Kidney capillary endothelial cell (primary cell): Measurements from ENCODE around the gene TIE1.

Experiments used
- DNase-seq: peaks from one replicate; pipeline ENCODE4 v3.0.0-alpha.2; 2018; ENCODE audit warnings: low spot score

Gene TIE1

DNA sequence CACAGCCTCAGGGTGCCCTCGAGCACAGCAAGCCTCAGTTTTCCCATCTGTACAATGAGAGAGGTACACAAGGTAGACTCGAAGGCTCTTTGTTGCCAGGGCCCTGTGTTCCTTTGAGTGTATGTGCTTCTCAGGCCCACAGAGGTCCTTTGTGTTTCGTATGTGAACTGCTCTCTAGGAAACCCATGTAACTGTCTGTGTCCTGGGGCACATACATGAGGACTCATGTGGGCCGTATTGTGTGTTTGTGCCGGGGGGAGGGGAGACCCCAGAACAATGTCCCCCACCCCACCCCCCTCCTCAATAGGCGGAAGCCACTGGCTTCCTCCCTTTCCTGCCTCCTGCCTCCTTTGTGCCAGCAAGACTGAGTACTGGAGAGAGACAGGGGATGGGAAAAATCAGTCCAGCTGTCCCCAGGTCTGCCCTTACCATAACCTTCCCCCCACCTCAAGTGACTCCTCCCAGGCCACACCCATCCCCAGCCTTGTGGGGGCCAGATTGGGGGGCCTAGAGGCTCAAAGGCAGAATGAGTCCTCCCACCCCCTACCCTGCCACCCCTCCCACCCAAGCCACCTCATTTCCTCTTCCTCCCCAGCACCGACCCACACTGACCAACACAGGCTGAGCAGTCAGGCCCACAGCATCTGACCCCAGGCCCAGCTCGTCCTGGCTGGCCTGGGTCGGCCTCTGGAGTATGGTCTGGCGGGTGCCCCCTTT, at the start of gene TIE1:
TSS of gene TIE1 (plus strand) at position 605 of the 717 bp plus-strand sequence. CDS start at position 695, 90 bp downstream.
- peak; percentile 86 for DNase-seq

DNA sequence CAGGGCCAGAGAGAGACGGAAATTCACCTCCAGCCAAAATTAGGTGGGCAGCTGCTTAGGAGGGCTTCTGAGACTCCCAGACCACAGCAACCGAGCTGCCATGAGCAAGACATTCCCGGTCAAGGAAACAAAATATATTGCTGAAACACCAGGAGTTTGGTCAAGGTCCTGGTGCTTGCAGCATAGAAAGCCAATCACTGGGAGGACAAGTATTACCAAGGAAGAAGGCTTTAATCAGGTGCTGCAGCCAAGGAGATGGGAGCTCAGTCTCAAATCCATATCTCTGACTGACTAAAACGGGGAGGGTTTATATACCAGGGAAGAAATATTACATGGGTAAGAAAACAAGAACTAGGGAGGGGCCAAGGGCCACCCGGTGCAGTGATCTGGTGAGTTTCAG, 49.8 kb upstream of the TIE1 start:
- no peak for DNase-seq

DNA sequence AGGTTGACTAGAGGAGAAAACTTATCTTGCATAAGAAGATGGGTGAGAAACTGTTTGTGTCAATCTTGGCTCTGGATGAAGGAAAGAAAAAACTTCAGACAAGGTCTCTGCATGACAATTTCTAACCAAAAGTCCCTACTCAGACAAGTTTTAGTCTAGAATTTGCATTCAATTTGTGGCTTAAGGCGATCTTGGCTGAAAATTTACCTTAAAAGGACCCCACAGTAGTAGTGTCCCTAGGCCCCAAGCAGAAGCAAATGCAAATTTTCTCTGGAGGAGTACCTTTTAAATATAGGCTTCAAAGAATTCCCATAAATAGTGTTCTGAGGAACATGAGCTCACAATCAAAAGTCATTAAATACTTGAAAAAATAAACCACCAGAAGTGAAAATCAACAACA, 48.6 kb upstream of the TIE1 start:
- no peak for DNase-seq

DNA sequence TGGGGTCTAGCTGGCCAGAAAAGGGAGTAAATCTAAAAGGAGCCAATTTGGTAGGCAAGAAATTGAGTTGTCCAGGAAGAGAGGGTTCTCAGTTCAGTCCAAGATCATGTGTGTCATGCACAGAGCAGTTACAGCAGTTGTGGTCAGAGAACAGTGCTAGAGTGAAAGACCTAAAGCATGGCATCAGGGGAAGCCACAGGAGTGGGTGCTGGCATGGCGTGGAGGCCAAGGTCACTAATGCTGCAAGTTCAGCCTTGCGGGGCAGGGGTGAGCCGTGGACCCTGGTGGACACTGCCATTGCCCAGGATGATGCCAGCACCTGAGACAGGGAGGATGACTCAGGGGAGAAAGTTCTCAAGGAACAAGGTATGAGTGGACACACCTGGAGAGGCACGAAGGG, 47.6 kb upstream of the TIE1 start:
- no peak for DNase-seq

DNA sequence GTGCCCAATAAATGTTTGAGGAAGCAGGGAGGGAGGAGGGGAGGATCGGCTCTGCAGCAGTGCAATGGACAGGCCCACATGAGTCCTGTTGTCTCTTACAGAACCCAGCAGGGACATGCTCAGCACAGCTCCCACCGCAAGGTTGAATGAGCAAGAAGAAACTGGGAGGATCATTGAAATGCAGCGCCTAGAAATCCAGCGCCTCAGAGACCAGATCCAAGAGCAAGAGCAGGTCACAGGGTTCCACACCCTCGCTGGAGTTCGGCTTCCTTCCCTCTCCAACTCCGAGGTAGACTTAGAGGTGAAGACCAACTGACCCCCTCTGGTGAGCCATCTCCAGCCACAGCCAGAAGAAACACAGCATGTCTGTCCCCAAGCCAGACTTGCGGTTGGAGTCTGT, 46.9 kb upstream of the TIE1 start:
- DNase-seq, result no peak

DNA sequence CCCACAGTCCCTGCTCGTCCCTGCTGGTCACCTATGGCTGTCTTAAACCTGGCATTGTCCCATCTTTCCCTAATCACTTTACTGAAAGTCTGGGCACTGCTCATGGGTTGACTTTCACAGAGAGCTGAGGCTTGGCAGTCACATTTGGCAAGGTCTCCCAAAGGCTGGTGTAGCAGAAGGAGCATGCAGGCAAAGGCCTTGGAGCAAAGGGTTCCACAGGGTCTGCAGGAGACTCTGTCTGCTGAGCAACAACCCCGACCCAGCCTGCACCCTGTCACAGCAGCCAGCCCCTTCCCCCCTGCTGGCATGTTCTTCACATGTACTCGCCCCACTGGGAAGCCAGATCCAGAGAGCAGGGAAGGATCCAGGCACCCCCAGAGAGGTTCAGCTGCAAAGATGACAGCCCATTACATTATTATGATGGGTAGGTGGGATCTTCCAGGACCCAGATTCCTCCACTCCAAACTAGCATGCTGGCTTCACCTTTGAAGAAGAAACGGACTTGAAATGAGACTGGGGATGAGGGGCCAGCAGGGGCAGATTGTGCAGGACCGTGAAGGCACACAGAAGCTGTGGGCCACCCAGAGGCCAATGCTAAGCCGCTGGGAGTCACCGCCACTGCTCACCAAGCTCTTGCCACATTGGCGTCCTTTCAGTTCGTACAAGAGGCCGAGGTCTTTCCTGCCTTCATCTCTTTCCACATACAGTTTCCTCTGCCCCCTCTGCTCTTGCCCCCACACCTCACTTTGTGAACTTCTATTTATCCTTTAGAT, 45.2 kb upstream of the TIE1 start:
- no peak for DNase-seq

DNA sequence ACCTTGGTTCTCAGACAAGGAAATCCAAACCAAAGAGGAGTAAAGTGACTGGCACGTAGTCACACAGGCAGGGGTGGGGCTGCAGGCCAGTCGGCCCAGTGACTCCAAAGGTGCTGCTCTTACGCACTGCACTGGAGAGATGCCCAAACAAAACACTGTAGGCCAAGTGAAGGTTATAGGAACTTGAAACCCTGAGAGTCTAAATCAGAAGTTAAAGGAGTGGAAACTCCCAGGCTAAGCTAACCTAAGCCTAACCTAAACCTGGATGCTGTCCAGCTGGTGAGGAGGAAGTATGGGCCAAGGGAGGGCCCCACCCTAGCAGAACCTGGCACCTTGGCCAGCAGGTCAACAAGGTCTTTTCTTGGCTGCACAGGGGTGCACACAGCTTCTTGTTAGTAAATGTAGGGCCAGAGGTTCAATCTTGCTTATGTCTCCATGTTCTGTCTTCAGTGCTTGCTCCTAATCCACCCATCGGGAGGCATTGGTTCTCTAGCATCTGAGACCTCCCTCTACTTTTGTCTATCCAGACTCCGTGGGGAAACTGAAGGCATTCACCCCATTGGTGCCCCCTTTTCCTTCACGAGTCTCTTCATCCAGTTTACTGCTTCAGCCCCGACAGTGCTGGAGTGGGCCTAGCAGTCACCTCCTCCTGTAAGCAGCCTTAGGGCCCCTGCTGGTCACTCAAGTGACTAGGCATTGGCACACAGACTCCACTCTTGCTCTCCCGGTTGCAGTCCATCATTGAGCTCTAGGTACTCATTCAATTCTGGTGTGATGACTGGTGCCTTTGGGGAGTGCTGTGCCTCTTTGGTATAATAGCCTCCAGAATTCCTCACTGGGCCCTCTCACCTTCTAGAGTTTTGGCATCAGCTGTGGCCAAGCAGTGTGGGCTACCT, 43.9 kb upstream of the TIE1 start:
- DNase-seq, result no peak

DNA sequence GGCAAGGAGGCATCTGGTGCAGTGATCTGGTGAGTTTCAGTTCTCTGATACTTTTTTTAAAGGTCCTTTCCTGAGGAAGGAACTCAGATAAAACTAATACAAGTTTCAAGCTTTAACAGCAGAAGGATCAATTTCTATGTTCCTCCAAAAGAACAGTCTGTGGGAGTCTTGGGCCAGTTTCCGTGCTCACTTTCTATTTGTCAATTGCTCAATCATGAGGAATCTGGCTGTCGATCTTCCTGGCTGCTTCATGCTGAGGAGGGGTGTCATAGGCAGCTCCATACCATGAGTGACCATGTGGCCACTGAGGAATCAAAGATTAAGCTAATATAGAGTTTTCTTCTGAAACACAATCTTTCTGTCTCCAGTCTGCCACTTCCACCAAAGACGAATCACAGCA, 42.4 kb upstream of the TIE1 start:
- DNase-seq, result no peak

DNA sequence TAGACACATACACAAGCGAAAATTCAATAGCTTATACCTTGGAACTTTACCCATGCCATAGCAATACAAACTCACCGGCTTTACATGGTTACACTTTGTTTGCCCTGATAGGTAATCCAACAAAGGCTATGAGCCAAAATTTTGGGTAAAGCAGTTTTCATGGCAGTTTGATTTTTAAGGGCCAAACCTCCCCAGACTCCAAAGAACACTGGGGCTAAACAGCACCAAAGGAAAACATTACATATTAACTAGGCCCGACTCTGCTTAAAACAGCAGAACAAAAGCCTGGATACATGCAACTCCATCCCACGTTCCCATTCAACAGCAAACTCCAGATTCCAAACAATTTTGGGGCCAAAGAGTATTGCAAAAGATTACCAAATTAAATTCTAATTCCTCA, 35.4 kb upstream of the TIE1 start:
- DNase-seq, result no peak

DNA sequence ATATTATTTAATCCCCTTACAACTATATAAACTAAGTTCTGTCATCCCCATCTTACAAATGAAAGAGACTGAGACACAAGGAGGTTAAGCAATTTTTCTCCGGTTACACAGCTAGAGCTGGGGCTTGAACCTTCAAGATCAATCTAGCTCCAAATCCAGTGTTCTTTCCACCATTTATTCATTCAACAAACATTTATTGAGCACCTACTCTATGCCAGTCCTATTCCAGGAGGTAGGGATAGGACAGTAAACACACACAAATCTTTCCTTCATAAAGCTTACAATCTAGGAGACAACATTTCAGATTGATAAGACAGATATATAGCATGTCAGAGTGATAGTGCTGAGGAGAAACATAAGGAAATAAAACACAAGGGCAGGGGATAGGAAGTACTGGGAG, 33.9 kb upstream of the TIE1 start:
- DNase-seq, result no peak

DNA sequence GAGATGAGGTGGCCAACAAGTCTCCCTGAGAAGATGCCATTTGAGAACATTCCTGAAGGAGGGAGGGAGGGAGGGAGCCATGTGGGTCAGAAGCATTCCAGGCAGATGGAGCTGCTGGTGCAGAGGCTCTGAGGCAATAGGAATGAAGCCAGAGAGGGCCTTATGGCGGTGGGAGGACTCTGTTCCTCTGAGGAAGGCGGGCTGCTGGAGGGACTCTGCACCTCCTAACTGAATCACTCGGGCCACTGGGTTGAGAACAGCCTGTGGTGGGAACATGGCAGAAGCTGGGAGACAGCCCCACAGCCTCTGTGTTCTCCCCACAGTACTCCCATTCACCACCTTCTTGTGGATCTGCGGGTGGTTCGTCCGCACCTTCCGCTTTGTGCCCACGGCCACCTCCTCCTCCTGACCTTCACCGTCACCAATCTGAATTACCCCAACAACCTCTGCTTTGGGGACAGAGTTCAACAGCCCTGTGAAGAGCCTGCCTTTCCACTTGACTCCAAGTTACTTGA, 33.4 kb upstream of the TIE1 start:
- DNase-seq, result no peak

DNA sequence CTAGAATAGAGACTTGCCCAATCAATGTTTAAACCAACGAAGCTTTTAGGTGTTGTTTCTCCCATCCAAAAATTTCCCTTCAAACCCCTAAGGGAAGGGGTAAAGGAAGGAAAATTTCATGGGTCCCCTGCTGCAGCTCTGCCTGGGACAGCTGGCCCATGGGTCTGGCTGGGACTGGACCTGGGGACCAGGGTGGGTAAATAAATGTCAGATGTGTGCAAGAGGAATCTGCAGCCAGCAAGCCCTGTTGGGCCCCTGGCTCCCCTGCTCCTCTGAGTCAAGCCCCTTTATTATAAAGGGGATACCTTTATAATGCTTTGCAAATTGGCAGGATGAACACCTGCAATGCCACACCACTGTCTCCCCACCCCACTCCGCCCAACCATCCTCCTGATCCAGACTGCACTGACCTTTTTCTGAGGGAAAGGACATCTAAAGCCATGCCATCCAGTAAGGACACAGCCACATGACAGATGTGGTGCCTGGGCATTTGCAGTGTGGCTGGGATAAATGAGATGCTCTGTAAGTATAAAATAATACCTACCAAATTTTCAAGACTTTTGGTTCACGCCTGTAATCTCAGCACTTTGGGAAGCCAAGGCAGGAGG, 32.9 kb upstream of the TIE1 start:
- no peak for DNase-seq

DNA sequence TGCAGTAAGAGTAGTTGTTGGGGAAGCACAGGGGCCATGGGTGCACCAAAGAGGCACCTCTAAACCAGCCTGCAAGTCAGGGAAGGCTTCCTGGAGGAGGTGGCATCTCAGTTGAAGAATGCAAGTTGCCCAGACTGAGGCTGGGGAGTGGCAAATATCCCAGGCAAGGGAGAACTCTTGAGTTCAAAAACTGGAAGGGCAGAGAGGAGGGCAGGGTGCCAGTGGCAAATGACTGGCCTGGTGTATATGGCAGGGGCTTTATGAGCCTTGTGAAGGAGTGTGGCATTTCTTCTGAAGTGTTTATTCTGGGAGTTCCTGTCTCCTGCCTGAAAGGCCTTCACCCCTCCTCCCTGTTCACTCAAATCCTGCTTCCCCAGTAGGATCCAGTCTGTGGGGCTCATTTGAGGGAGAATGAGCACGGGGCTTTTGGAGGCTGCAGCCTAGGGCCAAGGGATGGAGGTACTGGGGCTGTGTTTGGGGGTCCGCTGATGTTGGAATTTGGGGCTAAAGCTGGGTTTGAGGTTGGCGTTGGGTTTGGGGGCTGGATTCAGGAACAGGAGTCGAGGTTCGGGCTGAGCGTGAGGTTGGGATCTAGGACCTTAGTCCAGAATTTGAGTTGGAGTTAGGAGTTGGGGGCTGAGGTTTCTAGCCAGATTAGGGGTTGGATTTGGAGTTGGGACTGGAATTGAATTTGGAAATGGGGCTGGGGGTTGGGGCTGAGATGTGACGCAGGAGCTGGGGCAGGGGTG, 31.0 kb upstream of the TIE1 start, which contains the start of gene TMEM125:
TSS of gene TMEM125 (plus strand) at position 357 of the 749 bp plus-strand sequence. CDS start 2,740 bp downstream, outside the sequence.
- DNase-seq, result no peak

DNA sequence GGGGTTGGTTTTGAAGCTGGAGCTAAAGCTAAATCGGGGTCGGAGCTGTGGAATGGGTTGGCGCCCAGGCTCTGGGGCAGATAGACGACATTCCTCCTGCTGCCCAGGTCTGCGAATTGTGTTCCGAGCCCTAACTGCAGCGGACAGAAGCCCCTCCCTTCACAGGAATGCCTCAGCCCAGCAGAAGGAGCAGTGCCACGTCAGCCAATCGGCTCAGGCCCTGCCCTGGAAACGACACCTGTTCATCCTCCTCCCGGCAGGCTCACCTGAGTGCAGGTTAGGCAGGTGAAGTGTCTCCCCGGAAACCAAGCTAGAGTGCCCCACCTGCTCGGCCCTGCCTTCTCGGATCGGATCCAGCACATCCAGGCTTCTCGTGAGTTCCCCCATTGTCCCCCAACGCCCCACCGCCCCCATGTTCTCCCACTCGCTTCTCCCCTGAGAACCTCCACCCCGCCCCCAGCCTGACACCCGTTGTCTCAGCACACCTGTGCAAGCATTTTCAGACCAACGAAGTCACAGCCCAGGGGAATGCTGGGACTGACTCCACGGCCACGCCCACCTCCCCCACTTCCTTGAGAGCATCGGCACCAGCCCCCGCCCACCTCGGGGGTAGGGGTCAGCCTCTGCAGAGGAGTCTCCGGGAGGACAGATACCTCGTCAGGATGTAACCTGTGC, 30.2 kb upstream of the TIE1 start:
- DNase-seq, result no peak

DNA sequence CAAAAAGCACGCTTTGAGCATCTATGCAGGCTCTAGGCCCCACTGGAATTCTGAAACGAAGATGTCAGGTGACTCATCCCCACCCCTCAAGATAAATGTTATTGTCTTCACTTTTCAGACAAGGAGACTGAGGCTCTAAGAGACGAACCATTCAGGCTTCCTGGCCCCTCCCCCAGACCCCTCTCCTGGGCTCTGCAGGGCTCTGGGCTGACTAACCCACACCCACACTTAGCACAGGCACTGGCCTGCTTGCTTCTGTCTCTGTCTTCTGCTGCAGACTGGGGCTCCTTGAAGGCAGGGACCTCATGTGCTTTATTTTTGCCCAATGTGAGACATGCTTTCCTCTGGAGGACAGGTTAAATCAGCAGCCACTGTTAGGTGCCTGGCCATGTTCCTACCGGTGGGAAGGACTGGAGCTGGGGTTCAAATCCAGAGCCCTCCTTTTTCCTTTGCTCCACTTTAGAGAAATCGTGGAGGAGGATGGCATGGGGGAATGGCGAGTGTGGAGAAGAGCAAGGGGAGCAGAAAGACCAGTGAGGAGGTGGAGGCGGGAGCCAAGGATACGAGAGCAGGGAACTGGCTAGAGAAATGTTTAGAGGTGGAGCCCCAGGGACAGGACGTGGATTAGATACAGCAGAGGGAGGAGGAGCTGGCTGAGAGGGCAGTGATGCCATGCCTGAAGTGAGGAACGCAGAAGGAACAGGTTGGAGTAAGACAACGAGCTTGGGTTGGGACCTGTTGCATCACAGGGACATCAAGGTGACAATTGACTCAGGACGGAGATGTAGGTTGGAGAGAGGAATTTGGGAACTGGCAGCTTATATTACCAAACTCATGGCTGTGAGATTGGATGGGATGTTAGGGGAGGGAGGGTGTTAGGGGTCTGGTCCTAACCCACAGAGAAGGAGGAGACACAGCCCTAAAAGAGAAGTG, 29.3 kb upstream of the TIE1 start:
- DNase-seq, result no peak

DNA sequence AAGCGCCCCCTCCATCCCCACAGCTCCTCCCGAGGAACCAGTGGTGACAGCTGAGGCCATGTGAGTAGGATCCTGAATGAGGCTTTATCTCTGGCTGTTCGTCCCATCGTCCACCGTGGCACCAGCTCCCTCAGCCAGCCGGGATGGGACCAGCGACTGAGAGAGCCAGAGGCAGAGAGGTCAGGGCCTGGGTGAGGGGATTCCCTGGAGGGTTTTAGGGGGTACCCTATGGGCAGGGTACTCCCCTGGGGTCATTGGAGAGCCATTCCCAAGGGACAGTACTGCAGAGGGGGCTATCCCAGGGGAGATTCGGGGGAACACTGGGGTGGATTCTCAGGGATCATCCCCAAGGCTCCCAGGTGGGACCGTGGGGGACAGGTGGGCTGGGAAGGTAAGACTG, 28.6 kb upstream of the TIE1 start:
- DNase-seq, result no peak

DNA sequence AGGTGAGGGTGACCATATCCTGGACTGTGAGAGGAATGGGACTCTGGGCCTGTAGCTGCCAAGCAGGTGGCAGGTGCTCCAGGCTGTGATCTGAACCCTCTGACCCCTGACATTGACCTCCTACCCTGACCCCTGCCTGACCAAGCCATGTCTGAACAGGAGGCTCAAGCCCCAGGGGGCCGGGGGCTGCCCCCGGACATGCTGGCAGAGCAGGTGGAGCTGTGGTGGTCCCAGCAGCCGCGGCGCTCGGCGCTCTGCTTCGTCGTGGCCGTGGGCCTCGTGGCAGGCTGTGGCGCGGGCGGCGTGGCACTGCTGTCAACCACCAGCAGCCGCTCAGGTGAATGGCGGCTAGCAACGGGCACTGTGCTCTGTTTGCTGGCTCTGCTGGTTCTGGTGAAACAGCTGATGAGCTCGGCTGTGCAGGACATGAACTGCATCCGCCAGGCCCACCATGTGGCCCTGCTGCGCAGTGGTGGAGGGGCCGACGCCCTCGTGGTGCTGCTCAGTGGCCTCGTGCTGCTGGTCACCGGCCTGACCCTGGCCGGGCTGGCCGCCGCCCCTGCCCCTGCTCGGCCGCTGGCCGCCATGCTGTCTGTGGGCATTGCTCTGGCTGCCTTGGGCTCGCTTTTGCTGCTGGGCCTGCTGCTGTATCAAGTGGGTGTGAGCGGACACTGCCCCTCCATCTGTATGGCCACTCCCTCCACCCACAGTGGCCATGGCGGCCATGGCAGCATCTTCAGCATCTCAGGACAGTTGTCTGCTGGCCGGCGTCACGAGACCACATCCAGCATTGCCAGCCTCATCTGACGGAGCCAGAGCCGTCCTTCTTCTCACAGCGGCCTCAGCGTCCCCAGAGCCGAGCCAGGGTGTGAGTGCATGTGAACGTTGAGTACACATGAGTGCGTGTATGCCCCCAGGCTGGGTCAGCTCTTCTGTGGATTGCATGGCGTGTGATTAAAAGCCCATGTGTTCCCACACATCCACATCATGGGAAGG, 27.9 kb upstream of the TIE1 start:
- DNase-seq, result no peak

DNA sequence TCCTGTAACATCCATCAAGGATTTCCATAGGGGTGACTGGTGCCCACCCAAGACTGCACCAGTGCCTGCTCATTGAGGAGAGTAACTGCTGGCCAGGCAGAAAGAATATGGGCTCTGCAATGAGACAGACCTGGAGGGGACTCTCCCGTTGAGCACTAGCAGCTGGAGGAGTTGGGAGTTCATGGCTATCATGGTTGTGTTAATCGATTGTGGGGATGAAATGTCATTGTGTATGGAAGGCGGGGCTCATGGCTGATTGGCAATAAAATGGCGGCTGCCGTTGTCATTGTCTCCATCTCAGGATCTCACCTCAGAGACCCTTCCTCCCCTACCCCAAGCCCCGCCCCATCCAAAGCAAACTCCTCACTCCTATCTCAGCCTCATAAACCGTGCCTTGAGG, 27.1 kb upstream of the TIE1 start:
- no peak for DNase-seq
